ENCODE data around the gene OTUD7B.
"Not testable (repeated sequence)": the region's sequence is repeated elsewhere in the genome, so short reads cannot be mapped to it uniquely, and the experiment has no call there.

The OTUD7B gene

DNA sequence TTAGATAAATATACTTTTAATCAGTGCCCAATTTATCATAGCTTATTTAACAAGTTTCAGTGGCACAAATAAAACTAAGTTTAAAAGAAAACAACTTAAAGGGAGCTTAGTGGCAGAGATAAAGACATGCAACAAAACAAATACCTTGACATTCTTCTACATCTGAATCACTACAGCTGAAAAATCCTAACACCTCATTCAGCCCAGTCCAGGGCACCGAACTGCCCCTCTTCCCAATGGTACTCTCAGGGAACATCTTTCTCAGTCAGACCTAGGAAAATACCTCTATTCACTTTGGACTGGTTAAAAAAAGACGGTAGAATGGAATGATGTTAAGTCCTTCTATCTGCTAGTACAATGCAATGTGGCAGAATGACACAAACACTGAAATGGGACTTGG, 8.3 kb downstream of the OTUD7B start:
- DNase-seq (ENCODE audit: low spot score), result no peak

DNA sequence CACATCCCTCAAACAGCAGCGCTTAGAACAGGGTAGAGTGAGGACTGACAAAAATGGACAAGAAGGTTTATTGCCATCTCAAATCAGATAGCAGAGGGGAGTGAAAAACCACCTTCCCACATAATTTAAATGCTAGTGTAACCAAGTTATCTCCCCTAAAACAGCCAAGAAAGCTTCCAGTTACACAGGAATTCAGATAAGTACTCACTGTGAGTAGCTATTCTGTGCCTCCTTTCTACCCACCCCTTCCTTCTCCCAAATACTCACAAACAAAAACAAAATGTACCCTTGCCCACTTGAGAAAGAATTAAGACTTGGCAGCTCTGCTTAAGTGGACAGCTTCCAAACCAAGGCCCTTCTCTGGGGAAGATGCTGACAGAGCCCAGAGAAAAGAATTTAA, 9.1 kb downstream of the OTUD7B start:
- DNase-seq (ENCODE audit: low spot score), result no peak

DNA sequence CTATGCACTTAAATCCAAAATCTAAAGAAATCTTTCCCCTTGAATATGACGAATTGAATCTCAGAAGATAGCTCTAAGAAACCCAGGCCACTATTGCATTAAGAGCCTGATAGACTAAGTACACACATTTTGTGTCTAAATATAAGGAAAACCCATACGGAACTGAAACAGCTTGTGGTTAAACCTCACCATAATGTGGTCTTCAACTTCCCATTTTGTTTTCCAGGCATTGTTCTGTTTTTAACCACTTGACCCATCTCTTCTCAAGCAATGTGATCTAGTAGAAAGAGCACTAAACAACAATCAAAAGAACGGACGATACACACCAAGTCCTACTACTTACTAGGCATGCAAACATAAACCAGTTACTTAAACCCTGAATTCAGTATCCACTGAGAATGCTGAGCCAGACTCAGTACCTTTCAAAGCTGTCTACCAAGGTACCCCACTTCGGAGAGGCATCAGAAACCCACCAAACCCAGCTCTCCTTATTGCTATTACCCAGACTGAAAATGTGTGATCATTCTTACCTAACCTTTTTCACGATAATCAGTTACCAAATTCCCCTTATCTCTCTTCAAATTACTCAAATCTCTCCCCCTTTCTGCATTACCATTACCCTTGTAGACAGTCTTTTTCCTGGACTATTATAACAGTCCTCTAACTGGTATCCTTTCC, 12.8 kb downstream of the OTUD7B start:
- no peak for DNase-seq (ENCODE audit: low spot score)

DNA sequence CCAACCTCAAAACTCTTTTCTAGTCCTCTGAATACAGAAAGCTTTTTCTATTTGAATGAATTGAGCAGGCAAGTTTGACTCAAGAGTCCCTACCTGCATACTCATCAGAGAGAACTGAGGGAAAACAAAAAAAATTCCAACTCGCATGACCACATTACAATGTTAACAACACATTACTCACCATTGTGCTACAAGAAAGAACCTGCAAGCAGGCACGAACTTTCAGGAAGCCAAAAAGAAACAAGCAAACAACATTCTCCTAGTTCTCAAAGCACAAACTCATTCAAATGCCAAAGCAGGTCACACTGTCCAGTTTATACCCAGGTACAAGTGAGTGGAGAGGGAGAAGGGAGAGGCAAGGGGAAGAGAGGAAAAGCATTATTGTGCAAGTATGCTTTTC, 14.6 kb downstream of the OTUD7B start:
- no peak for DNase-seq (ENCODE audit: low spot score)

DNA sequence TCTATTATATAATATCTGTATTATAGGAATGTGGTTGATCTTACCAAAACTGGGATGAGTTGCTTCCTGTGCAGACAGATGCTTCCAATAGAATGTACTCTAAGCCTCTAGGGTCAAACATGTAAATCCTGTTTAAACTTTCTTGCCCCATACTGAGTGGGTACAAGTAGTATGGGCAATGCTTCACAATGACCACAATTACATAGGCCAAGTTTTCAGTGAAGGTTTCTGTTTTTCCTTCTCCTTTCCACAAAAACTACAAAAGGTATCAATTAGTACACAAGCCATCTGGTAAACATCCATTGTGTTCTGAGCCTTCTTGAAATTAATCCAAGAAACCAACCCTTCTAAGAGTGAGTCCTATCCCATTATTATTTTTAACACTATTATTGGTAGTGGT, 16.8 kb downstream of the OTUD7B start:
- no peak for DNase-seq (ENCODE audit: low spot score)

DNA sequence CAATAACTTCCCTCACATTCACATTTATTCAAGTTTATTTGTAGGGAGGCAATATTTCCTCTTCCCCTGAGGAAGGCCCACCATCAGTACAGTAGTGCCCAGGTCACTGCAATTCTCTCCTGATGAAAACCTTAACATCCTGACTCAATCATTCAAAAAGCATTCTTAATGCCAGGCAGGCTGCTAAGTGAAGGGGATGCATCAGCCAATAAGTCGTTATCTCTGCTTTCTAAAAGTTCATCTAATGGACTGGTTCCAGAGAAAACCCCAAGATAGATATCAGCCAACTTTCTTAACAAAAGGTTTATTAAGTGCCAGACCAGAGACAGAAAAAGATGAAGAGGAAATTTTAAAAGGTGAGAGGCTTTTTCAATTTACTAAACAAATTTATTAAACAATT, 17.3 kb downstream of the OTUD7B start:
- DNase-seq (ENCODE audit: low spot score), result no peak

DNA sequence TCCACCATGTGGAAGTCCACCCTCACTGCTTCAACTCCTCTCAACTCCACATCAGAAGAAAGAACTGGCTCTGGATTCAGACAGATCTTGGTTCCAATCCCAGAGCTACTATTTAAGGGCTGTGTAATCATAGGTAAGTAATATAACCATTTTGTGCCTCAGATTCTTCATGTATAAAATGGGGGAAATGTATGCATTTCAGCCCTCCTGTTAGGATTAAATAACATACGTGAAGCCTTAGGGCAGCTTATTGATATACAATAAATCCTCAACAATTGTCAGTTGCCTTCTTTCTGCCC, 23.3 kb downstream of the OTUD7B start:
- no peak for DNase-seq (ENCODE audit: low spot score)

DNA sequence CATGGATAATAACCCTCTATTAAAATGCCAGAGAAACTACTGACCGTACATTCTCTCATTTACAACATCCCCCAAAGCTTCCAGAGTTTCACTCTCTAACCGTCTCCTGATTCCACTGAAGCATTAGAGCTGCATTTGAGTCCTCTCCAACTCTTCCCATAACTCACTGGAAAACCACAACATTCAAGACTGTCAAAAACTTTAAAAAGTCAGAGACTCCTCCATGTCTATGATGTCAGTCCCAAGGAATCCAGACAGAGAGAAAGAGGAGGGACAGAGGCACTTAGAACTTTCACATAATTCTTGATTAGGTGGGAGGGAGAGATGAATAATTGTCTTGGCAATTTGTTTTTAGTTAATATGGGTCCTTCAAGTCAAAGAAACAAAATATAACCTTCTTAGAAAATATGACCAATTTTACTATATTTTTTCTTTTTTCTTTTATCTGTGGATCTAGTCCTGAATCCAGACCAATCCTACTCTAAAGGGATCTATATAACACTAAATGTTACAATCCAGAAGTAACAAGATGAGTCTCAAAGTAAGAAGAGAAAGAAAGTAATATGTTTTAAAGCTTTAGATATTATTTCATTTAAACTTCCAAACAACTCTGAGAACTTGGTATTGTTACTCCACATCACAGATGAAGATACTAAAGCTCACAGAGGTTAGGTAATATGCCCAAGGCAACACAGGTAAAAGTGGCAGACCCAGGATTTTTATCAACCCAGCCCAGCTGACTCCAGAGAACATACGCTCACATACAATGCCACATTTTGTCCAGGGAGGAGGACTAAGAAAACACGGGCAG, 23.8 kb downstream of the OTUD7B start:
- no peak for DNase-seq (ENCODE audit: low spot score)

DNA sequence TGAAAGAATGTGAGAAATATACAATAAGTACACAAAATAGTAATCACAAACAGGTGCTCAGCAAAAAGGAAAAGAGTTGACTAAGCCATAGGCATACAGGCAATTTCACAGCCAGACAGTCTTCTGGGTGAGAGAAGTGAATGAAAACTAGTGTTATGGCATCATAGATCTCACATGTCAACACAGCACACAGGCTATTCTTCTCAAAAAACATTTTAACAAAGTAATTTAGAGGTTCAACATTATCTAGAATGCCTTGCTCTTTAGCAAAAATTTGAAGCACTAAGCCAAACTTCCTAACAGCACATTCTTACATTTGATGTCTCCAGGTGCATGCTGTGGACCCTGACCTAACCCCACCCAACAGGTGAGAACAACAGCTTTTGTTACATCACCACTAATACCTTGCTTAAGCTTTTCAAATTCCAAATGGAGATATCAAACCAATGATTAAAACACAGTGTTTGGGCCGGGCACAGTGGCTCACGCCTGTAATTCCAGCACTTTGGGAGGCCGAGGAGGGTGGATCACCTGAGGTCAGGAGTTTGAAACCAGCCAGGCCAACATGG, 30.5 kb downstream of the OTUD7B start:
- DNase-seq (ENCODE audit: low spot score), result no peak

DNA sequence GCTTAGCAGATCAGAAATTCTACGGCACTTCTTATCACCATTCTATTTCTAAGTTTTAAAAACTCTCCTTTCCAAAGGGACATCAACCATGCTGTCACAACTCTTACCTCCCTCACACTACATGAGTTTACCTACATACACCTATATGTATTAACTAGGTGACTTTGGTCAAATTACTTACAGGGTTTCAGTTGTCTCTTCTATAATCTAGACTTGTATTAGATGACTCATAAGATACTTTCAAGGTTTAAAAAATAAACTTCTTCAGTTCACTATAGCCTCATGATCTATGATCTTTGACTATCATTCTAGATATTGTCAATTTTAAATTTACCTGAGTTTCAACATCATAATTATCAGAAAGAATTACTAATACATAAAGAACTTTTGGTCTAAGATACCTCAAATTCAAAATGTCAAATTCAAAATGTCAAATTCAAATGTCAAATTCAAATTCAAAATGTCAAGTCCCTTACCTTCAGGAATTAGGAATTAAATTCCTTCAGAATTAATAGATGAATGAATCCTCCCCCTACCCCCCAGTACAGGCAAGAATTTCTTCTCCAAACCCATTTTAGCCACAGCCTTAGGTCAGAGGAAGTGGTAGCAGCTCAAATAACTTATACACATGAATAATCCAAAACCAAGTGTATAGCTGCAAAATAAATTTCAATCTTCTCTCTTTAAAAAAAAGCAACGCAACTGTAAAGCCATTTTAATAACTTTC, 31.1 kb downstream of the OTUD7B start:
- DNase-seq (ENCODE audit: low spot score), result no peak

DNA sequence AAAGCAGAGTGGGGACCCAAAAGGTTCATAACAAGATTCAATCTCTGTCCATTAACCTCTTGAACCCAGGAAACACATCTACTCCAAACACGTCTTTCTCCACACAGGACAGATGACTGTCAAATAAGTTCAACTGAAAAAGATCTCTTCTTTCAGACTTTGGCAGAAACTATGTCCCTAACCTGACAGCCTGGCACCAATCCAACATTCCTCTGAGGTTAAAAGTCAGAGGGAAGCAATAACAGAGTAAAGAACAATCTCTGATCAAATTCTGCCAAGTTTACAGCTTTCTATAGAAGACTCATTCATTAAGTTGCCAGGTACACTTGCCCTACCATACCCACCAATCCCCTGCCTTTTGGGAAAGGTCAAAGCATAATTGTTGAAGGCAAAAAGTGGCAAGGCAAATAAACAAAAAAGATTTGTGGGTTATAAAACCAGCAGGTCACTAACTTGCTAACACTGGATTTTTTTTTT, 31.9 kb downstream of the OTUD7B start:
- DNase-seq (ENCODE audit: low spot score), result no peak

DNA sequence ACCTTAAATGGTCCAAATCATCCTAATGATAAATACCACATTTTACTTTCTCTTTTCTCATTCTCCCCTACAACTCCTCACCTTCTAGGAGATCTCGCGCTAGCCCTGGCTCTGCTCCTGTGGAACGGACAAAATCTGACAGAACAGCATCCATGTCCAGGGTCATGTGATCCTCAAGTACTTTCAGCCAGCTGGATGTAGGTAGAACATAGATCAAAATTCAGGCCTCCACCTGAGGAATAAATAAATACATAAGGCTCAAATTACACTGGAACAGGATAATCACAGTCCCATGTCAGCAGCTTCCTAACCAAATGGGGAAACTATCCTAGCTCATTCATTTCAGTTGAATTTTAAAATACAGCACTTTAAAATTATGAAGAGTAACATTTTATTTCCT, 33.2 kb downstream of the OTUD7B start:
- no peak for DNase-seq (ENCODE audit: low spot score)

DNA sequence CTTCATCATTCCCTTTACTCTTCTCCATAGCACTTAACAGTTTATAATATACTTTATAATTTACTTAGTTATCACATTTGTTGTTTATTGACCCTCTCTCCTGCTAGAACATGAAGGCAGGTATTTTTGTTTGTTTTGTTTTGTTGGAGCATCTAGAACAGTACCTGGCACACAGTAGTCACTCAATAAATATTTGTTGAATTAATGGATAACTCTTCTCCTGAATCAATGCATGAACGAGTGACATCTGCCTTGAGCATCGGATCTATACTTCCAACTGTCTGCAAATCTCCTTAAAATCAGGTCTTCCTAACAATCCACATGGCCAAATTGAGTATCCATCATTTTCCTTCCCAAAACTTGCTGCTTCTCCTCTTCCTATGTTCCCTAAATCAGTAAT, 38.0 kb downstream of the OTUD7B start:
- DNase-seq (ENCODE audit: low spot score), result no peak

DNA sequence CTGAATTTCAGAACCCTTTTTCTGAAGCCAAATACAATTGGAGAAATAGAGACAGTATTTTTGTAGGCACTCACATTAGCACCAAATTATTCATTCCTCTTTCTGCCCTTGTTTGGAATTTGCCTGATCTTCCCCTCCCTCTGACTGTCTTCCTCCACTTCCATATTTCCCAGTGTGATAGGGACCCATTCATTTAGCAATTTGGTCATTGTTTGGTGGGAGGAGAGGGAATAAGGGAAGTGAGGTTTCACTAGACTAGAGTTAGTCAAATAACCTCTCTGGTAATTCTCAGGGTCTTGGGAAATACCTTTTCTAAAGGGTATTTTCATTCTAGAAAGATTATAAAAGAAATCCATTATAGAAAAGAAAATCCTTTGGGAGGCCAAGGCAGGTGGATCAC, 42.9 kb downstream of the OTUD7B start:
- DNase-seq (ENCODE audit: low spot score), result no peak

DNA sequence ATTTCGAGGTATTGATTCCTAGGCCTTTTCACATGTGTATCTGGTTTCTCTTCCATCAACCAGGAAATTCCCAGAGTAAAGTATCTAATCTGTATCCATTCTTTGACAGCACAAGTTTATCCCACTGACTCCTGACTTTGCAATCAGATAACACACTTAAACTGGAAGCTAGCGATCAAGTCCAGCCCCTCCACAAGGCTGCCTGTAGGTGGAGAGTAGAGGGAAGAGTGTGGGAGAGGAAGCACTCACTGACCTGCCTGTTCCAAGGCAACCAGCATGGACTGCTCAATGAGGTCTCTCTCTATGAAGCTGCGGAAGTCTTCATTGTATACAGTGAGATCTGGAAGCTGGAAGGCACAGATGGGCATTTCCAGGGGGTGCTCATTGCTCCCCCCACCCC, 43.5 kb downstream of the OTUD7B start:
- DNase-seq (ENCODE audit: low spot score), result peak; percentile 25

DNA sequence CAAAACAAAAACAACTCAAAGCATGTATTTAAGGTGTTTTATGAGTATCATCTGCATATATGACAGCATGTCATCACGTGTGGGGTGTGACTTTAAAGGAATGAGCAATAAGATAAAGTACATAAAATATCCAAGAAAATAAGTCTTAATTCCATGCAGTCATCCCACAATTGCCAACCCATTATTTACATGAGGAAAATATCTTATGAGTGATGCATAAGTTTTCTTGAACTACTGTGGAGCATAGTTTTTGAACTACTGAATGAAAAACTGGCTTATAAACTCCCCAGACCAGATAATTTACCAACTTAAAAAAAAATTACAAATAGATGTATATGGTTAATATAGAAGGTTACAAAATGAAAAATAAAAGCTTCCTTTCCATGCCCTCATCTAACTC, 44.1 kb downstream of the OTUD7B start:
- no peak for DNase-seq (ENCODE audit: low spot score)

DNA sequence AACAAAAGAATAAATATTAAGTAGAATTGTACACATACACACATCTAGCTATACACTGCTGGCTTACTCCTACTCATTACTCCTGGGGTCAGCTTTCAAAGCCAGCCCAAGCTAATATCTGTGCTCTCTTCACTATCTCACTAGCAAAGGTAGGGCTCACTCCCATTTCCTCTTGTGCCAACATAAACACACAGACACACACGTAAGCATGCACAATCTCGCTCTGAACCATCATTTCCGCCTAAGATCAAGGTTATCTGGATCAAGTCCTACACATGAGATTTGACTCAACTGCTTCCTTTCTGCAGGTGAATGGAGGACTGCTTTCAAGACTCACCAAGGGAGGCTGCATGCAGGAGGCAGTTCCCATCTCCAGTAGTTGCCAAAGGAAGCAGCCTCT, 45.1 kb downstream of the OTUD7B start:
- no peak for DNase-seq (ENCODE audit: low spot score)

DNA sequence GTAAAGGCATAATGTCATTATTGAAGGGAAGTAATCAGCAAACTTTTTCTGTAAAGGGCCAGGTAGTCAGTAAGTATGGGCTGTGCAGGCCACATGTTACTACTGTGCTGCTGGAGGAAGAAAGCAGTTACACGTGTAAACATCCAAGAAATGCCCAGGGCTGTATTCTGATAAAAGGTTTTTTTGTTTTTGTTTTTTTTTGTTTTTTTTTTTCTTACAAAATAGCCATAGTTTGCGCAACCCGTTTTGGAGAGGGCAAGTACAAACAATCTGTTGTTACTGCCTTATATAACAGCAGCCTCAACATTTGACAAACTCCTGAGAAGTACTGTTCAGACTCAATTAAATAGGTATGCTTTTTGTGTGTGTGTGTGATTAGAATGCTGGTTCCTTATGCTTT, 47.2 kb downstream of the OTUD7B start:
- DNase-seq (ENCODE audit: low spot score), result no peak

DNA sequence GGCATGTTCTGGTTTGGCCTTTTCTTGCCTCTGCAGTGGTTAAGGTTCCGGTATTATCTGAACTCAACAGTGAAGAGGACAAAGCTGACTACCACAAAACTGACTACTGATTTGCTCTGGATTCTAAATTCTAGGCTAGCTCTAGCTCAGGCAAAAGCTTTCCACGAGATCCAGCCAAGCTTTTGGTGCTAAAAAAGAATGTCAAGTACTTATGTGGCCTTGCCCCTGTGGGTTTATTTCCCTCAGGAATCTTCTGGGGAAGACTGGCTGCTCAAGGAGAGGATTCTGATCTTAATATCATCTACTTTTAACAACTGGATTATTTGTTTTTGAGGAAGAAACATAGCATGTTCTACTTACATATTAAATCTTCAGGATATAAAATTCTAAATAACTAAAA, 47.8 kb downstream of the OTUD7B start:
- DNase-seq (ENCODE audit: low spot score), result no peak

DNA sequence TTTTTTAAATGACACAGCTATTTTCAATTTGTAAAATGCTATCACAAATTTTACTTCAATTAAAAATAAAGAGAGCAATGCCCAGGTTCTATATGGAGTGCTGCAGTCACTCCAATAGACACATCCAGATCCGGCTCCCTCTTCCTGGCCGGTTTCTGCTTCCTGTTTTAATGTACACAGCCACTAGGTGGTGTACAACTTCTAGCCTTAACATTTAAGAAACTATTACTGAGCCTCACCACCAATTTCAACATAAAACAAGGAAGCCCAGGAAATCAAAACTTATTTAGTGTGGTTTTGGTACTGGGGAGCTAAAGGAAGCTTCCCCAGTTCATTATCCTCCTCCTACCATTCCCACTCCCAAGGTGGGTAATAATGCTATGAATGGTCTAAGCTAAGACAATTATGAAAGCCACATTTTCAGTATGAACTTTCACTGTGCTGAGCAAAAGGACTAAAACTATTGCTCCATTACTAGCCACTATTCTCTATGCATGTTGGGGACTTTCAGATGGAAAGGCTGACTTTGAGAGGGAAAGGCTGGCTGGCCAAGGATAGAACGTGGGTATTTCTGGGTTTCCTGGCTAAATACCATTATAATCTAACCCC, 48.4 kb downstream of the OTUD7B start:
- DNase-seq (ENCODE audit: low spot score), result peak; percentile 86

DNA sequence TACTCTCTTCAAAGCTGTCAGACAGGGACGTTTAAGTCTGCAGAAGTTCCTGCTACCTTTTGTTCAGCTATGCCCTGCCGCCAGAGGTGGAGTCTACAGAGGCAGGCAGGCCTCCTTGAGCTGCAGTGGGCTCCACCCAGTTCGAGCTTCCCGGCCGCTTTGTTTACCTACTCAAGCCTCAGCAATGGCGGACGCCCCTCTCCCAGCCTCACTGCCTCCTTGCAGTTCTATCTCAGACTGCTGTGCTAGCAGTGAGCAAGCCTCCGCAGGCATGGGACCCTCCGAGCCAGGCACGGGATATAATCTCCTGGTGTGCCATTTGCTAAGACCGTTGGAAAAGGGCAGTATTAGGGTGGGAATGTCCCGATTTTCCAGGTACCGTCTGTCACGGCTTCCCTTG, 53.0 kb downstream of the OTUD7B start:
- DNase-seq (ENCODE audit: low spot score), result not testable (repeated sequence)

DNA sequence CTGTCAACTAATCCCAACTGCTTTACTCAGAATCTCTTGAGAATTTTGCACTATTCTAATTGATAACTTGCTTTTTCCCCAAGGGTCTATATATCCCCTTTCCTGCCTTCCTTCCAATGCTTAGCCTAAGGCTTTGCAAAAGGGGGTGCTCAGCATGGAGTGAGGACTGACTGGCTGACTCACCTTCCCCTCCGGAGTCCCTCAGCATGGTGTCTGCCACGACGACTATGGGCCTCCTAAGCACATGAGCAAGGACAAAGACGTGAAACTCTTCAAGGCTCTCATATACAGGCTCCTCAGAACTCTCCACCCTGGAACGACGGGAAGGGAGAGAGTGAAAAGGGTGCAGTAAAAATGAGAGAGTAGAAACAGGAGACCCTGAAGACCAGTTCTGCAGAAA, 60.6 kb downstream of the OTUD7B start:
- DNase-seq (ENCODE audit: low spot score), result no peak

Data from cerebellar cortex (tissue), 1 donor.